ENCODE results near the gene RER1.

The RER1 gene

GRCh38 chr1:2445162-2445822, 53.7 kb downstream of the RER1 start:
- no peak for TF ChIP-seq CTCF (IDR thresholded peaks at IDR 0.05; ENCODE audit: control extremely low read depth, extremely low read depth, low read depth, missing control alignments)
- no peak for DNase-seq (ENCODE audit: extremely low spot score)
- ChIA-PET POLR2A (no interaction called here), CTCF (no interaction called here)

GRCh38 chr1:2445823-2446215, 54.2 kb downstream of the RER1 start:
- DNase-seq (ENCODE audit: extremely low spot score): no peak
- no peak for TF ChIP-seq CTCF (IDR thresholded peaks at IDR 0.05; ENCODE audit: control extremely low read depth, extremely low read depth, low read depth, missing control alignments)
- ChIA-PET POLR2A (no interaction called here), CTCF (no interaction called here)

GRCh38 chr1:2446394-2446793, 54.8 kb downstream of the RER1 start:
- TF ChIP-seq CTCF (IDR thresholded peaks at IDR 0.05; ENCODE audit: control extremely low read depth, extremely low read depth, low read depth, missing control alignments): no peak
- POLR2A ChIA-PET: no interaction called here
- DNase-seq (ENCODE audit: extremely low spot score): no peak
- CTCF ChIA-PET: no interaction called here

GRCh38 chr1:2446861-2447260, 55.2 kb downstream of the RER1 start:
- no peak for DNase-seq (ENCODE audit: extremely low spot score)
- POLR2A ChIA-PET: no interaction called here
- CTCF ChIA-PET: no interaction called here
- no peak for TF ChIP-seq CTCF (IDR thresholded peaks at IDR 0.05; ENCODE audit: control extremely low read depth, extremely low read depth, low read depth, missing control alignments)

- no peak for TF ChIP-seq CTCF (IDR thresholded peaks at IDR 0.05; ENCODE audit: control extremely low read depth, extremely low read depth, low read depth, missing control alignments)
- DNase-seq (ENCODE audit: extremely low spot score): no peak
- ChIA-PET CTCF (no interaction called here), POLR2A (no interaction called here)
Measured at GRCh38 chr1:2447276-2448097, 55.8 kb downstream of the RER1 start.

GRCh38 chr1:2448098-2448445, 56.4 kb downstream of the RER1 start:
- TF ChIP-seq CTCF (IDR thresholded peaks at IDR 0.05; ENCODE audit: control extremely low read depth, extremely low read depth, low read depth, missing control alignments): no peak
- ChIA-PET POLR2A (no interaction called here), CTCF (no interaction called here)
- no peak for DNase-seq (ENCODE audit: extremely low spot score)

All from GM10248 (cell line).